ENCODE results near the gene CDKAL1. TPM values are rescaled to one million over a fixed set of nuclear protein-coding genes. Genes with fewer than 3 reads are reported as not detected.

Gene CDKAL1
- polyA plus RNA-seq, 4 donors = 18.7 to 20.2 (median 19.4) TPM

GRCh38 chr6:20983961-20984360 lies 449.7 kb downstream of the CDKAL1 start:
- DNase-seq (ENCODE audit: low read depth in 4 of 4, low spot score in 3 of 4) = no peak

- DNase-seq (ENCODE audit: low read depth in 4 of 4, low spot score in 3 of 4) = no peak
These were observed 451.6 kb downstream of the CDKAL1 start for GRCh38 chr6:20985821-20986220.

GRCh38 chr6:20991910-20992309 lies 457.7 kb downstream of the CDKAL1 start:
- DNase-seq (ENCODE audit: low read depth in 4 of 4, low spot score in 3 of 4) = no peak

- no peak for DNase-seq (ENCODE audit: low read depth in 4 of 4, low spot score in 3 of 4)
These were observed 461.8 kb downstream of the CDKAL1 start for GRCh38 chr6:20996099-20996498.

- DNase-seq (ENCODE audit: low read depth in 4 of 4, low spot score in 3 of 4) = no peak
These were observed 463.0 kb downstream of the CDKAL1 start for GRCh38 chr6:20997143-20997769.

- no peak for DNase-seq (ENCODE audit: low read depth in 4 of 4, low spot score in 3 of 4)
These were observed 463.5 kb downstream of the CDKAL1 start for GRCh38 chr6:20997770-20998147.

- DNase-seq (ENCODE audit: low read depth in 4 of 4, low spot score in 3 of 4) = no peak
These were observed 464.6 kb downstream of the CDKAL1 start for GRCh38 chr6:20998748-20999448.

GRCh38 chr6:21000331-21000801 lies 466.1 kb downstream of the CDKAL1 start:
- no peak for DNase-seq (ENCODE audit: low read depth in 4 of 4, low spot score in 3 of 4)

GRCh38 chr6:21001736-21002135 lies 467.5 kb downstream of the CDKAL1 start:
- DNase-seq (ENCODE audit: low read depth in 4 of 4, low spot score in 3 of 4) = no peak

GRCh38 chr6:21003780-21004541 lies 469.7 kb downstream of the CDKAL1 start:
- DNase-seq (ENCODE audit: low read depth in 4 of 4, low spot score in 3 of 4) = no peak

GRCh38 chr6:21005816-21006570 lies 471.7 kb downstream of the CDKAL1 start:
- DNase-seq (ENCODE audit: low read depth in 4 of 4, low spot score in 3 of 4) = no peak

- DNase-seq (ENCODE audit: low read depth in 4 of 4, low spot score in 3 of 4) = no peak
These were observed 485.4 kb downstream of the CDKAL1 start for GRCh38 chr6:21019614-21020013.

- peak in 1 of 4 donors; percentile 21 for DNase-seq (ENCODE audit: low read depth in 4 of 4, low spot score in 3 of 4)
These were observed 488.3 kb downstream of the CDKAL1 start for GRCh38 chr6:21022343-21023107.

- DNase-seq (ENCODE audit: low read depth in 4 of 4, low spot score in 3 of 4) = no peak
These were observed 489.0 kb downstream of the CDKAL1 start for GRCh38 chr6:21023210-21023609.

- no peak for DNase-seq (ENCODE audit: low read depth in 4 of 4, low spot score in 3 of 4)
These were observed 490.4 kb downstream of the CDKAL1 start for GRCh38 chr6:21024616-21025015.

- DNase-seq (ENCODE audit: low read depth in 4 of 4, low spot score in 3 of 4) = no peak
These were observed 492.5 kb downstream of the CDKAL1 start for GRCh38 chr6:21026576-21027273.

GRCh38 chr6:21027507-21027906 lies 493.2 kb downstream of the CDKAL1 start:
- no peak for DNase-seq (ENCODE audit: low read depth in 4 of 4, low spot score in 3 of 4)

GRCh38 chr6:21031182-21031581 lies 496.9 kb downstream of the CDKAL1 start:
- DNase-seq (ENCODE audit: low read depth in 4 of 4, low spot score in 3 of 4) = no peak

- DNase-seq (ENCODE audit: low read depth in 4 of 4, low spot score in 3 of 4) = no peak
These were observed 498.8 kb downstream of the CDKAL1 start for GRCh38 chr6:21033084-21033483.

Data from right renal pelvis (tissue), 4 donors.